ENCODE results near the gene UBFD1.

Gene UBFD1

DNA sequence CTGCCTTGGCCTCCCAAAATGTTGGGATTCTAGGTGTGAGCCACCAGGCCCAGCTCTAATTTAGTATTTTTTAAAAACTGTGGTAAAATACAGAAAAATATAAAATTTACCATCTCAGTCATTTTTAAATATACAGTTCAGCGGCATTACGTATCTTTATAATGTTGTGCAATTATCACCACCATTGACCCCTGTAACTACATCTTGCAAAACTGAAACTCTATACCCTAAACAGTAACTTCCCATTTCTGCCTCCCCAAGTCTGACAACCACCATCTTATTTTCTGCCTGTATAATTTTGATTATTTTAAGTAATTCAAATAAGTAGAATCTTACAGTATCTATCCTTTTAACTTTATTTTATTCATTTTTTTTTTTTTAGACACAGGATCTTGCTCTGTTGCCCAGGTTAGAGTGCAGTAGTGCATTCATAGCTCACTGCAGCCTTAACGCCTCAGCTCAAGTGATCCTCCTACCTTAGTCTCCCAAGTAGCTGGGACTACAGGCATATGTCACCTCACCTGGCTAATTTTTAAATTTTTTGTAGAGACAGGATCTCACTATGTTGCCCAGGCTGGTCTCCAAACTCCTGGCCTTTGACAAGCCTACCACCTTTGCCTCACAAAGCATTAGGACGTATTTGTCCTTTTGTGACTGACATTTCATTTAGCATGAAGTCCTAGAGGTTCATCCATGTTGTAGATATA, 36.3 kb upstream of the UBFD1 start:
- no peak overlapping the region for H3K4me3 ChIP-seq (ENCODE audit: low read depth, low read length)
- TF ChIP-seq, protein P1, sequence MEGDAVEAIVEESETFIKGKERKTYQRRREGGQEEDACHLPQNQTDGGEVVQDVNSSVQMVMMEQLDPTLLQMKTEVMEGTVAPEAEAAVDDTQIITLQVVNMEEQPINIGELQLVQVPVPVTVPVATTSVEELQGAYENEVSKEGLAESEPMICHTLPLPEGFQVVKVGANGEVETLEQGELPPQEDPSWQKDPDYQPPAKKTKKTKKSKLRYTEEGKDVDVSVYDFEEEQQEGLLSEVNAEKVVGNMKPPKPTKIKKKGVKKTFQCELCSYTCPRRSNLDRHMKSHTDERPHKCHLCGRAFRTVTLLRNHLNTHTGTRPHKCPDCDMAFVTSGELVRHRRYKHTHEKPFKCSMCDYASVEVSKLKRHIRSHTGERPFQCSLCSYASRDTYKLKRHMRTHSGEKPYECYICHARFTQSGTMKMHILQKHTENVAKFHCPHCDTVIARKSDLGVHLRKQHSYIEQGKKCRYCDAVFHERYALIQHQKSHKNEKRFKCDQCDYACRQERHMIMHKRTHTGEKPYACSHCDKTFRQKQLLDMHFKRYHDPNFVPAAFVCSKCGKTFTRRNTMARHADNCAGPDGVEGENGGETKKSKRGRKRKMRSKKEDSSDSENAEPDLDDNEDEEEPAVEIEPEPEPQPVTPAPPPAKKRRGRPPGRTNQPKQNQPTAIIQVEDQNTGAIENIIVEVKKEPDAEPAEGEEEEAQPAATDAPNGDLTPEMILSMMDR (IDR thresholded peaks at IDR 0.05; ENCODE audit: low read depth, low read length) = no peak

DNA sequence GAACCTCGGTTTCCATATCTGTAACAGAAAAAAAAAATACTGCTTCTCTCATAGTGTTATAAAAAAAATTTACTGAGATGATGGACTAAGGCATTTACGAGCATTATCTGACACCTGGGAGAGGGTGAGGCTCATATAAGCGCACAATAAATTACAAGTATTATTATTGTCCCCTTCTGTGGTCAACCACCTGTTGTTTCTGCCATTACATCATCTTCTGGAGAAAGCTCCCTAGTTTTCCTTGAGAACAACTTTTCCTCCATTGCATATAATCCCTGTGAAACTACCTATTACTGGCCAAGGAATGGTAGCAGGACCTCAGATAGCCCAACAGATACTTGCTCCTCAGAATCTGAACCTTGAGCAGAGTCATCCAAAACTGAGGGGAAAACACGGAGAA, 35.6 kb upstream of the UBFD1 start:
- H3K4me3 ChIP-seq (ENCODE audit: low read depth, low read length) = no peak overlapping the region
- TF ChIP-seq, protein P1 (IDR thresholded peaks at IDR 0.05; ENCODE audit: low read depth, low read length) = no peak

DNA sequence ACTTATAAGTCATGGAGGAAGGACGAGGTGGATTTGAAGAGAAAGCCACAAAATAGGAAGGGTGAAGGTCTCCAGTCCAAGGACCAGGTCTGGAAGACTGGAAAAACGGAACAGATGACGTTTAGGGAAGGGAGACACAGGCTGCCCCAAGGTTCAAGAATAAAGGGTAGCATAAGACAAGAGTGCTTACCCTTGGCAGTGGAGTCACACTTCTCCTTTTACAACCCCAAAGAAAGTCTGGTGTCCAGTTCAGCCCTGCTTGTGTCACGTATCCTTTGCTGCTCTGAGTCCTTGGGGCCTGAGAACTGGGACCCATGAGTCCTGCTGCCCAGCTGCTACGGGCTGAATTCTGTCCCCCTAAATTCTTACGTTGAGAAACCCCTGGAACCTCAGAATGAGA, 34.2 kb upstream of the UBFD1 start:
- TF ChIP-seq, protein P1 (IDR thresholded peaks at IDR 0.05; ENCODE audit: low read depth, low read length) = no peak
- H3K4me3 ChIP-seq (ENCODE audit: low read depth, low read length) = no peak overlapping the region

DNA sequence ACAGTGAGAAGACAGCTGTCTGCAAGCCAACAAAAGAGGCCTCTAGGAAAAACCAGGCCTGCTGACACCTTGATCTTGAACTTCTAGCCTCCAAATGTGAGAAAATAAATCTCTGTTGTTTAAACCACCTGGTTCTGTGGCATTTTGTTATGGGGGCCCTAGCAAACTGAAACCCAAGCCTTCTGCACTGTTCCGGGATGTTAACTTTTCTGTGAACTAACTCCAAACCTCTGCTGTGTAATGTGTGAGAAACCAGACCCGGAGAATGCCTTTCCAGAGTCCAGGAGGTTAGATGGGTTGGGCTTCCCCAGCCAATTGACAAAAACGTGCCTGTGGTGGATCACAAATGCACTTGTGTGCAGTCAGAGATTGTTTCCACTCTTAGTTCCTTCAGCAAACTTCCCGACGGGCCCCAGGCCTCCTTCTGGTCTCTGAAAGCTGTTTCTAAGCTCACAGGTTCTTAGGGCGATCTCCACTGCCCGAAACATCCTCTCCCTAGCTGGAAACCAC, 33.6 kb upstream of the UBFD1 start:
- TF ChIP-seq, protein P1 (IDR thresholded peaks at IDR 0.05; ENCODE audit: low read depth, low read length) = no peak
- no peak overlapping the region for H3K4me3 ChIP-seq (ENCODE audit: low read depth, low read length)

DNA sequence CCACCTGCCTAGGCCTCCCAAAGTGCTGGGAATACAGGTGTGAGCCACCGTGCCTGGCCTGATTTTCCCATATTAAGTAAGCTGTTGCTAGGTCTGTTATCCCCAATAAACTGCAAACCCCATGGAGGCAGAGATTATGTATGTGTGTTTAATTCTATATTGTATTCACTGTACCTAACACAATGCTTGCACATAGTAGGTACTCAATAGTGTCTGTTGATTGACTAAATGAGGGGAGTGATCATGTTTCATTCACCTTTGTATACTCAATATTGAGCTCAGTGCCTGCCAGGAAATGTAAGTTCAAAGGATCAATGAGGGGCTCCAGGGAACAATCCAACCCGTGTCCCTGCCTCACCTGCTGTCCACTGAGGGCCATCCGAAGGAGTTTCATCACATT, 32.6 kb upstream of the UBFD1 start:
- TF ChIP-seq, protein P1 (IDR thresholded peaks at IDR 0.05; ENCODE audit: low read depth, low read length) = no peak

DNA sequence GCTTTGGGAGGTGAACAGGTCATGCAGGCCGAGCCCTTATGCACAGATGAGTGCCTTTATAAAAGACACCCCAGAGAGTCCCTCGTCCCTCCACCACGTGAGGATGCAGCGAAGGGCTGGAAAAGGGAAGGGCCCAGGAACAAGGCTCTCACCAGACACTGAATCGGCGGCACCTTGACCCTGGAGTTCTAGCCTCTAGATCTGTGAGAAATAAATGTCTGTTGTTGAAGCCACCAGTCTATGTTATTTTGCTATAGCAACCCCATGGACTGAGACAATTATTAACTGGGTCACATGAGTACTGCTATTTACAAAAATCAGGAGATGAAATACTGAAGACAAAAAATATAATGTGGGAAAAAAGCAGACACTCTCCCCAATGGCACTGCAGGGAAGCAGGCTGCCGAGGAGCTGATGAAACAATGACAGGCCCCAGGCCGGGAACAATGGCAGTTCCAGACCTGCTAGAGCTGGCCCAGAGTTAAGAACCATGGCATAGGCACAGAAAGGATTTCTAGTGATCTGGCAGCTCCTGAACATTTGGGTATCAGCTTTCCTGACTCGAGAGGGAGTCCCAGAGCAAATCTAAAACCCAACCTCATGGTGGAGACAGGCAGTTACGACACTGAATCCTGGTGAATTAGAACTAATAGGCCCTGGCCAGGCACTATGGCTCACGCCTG, 29.4 kb upstream of the UBFD1 start:
- H3K4me3 ChIP-seq (ENCODE audit: low read depth, low read length) = no peak overlapping the region
- TF ChIP-seq, protein P1 (IDR thresholded peaks at IDR 0.05; ENCODE audit: low read depth, low read length) = no peak

More for the DNA sequence above, 32.6 kb upstream of the UBFD1 start:
- H3K4me3 ChIP-seq (ENCODE audit: low read depth, low read length) = no peak overlapping the region
